ENCODE results near the gene SLC5A10.
"Not testable (repeated sequence)": the region's sequence is repeated elsewhere in the genome, so short reads cannot be mapped to it uniquely, and the experiment has no call there.

Gene SLC5A10

DNA sequence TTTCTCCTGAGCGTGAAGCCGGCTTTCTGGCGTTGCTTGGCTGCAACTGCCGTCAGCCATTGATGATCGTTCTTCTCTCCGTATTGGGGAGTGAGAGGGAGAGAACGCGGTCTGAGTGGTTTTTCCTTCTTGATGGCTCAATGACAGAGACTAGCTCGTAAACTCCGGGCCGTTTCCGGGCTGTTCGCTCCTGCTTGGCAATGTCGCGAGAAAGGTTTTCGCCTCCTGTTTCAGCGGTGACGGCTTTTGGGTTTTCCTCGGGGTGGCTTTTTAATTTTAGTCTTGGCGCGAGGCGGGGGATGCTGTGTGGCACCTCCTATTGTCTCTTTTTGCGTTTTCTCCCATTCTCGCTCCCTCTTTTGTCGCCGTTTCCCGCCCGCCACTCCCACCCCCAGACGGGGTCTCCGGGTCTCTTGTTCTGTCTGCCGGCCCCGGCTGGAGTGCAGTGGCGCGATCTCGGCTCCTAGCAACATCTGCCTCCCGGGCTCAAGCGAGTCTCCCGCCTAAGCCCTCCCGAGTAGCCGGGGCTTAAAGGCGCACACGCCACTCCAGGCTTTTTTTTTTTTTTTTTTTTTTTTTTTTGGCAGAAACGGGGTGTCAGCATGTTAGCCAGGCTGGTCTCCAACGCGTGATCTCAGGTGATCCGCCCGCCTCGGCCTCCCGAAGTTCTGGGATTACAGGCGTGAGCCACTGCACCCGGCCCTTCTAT lies 110.2 kb downstream of the SLC5A10 start:
- not testable (repeated sequence) for DNase-seq

- not testable (repeated sequence) for DNase-seq
These were observed 110.9 kb downstream of the SLC5A10 start for GRCh38 chr17:19062718-19063325.

- not testable (repeated sequence) for DNase-seq
These were observed 111.5 kb downstream of the SLC5A10 start for GRCh38 chr17:19063326-19063956.

DNA sequence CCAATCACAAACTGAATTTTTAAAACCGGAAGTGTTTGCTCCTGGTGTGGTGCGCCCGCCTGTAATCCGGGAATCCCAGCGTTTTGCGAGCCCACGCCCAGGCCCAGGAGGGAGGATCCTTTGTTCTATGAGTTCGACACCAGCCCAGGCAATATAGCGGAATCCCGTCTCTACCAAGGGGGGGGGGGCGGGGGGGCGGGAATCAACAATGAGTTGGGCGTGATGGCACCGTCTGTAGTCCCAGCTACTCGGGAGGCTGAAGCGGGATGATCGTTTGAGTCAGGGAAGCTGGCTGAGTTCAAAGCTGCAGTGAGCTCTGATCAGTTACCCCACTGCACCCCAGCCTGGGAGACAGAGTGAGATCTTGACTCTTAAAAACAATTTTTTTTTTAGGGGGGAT lies 112.4 kb downstream of the SLC5A10 start:
- not testable (repeated sequence) for DNase-seq

GRCh38 chr17:19070318-19071168 lies 118.6 kb downstream of the SLC5A10 start:
- not testable (repeated sequence) for DNase-seq

All from DMS53 (cell line).